HK-2 (cell line): ENCODE data around the gene SPATA3.
"Not testable (repeated sequence)": the region's sequence is repeated elsewhere in the genome, so short reads cannot be mapped to it uniquely, and the experiment has no call there.

ENCODE experiments used
- DNase-seq: peaks from one replicate; pipeline ENCODE4 v3.0.0-alpha.2; 2018; ENCODE audit not compliant: unreplicated experiment

SPATA3 gene

DNA sequence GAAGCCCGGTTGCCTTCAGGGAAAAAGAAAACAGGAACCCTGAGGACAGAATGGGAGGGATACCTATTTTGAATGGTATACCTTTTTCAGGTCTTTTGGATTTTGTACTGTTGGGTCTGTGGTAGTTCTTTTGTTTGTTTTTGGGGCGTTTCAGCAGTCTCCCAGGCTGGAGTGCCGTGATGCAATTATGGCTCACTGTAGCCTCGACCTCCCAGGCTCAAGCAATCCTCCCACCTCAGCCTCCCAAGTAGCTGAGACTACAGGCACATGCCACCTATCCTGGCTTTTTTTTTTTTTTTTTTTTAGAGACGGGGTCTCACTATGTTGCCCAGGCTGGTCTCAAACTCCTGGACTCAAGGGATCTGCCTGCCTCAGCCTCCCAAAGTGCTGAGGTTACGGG, 27.6 kb upstream of the SPATA3 start:
- DNase-seq, result not testable (repeated sequence)

DNA sequence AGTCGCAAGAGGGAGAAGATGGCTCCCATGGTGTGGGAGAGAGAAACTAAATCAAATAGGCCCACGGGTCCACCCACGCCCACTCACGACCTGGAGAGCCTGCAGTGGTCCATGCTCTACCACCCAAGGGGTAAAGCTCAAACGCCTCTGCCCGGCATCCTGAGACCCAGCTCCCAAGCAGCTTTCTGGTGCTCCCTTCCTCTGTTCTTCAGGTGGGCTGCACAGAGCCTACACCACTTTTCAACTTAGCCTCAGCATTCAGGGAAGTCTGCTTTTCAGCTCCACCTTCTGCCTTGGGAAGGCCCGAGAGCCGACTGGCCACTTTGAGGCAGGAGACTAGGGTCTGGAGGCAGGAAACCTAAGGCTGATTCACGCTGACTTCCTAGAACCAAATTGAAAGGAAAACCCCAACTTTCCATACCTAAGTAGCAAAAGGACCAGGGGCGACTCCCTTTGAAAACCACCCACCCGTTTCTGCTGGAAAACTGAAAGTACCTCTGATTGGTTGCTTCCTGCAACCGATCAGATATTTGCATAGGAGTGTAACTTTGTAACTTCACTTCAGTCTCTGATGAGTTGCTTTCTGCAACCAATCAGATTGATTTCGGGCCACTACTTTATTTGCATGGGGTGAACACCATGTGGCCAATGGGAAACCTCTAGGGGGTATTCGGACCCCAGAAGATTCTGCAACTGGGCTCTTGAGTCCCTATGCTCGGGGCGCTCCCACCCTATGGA, 26.8 kb upstream of the SPATA3 start:
- DNase-seq, result no peak

DNA sequence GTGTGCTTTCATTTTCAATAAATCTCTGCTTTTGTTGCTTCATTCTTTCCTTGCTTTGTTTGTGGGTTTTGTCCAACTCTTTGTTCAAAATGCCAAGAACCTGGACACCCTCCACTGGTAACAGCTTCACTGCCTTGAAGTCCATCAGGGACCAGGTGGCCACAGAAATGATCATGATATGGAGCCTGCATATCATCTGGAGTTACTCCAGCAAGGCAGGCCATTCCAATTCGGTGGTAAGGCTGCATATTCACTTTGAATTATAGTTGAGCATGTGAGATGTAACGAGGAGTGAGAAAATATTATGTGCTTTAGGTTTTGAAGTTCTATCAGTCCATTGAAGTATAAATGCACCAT, 26.3 kb upstream of the SPATA3 start:
- DNase-seq, result no peak

DNA sequence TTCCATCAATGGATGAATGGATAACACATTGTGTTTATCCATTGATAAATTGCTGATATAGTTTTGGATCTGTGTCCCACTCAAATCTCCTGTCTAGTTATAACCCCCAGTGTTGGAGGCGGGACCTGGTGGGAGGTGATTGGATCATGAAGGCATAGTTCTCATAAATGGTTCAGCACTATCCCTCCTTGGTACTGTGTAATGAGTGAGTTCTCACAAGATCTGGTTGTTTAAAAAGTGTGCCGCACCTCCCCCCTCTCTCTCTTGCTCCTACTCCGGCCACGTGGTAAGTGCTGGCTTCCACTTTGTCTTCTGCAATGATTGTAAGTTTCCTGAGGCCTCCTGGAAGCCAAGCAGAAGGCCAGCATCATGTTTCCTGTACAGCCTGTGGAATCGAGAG, 23.9 kb upstream of the SPATA3 start:
- no peak for DNase-seq

DNA sequence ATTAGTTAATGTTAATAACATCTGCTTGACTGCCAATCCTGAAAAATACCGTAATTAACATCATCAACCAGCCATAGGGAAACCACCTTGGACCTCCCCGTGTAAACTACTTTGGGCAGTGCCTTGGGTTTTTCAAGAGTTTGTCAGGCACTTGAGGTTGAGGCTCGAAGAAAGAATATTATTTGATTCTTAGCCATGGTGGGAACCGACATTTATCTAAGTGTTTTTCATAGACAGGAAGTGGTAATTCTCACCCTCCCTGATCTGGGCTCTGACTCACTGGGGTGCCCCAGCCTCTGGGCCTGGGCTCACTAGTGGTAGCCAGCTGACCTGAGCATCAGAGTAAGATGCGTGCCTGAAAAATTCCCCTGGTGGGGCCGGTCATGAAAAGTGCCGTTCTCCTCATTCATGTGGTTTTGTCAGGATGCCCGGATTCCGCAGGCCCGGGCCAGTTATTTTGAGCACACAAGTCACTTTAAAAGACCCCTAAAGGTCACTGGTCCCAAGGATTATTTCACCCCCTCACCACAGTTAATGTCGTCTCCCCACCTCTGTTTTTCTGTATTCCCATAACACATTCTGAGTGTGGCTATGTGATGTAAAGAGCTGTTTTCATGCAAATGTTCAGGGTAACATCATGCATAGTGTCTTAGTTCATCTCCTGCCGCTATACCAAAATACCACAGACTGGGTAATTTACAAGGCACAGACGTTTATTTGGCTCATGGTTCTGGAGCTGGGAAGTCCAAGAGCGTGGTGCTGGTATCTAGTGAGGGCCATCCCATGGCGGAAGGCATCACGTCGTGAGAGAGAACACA, 21.6 kb upstream of the SPATA3 start:
- peak; percentile 82 for DNase-seq

DNA sequence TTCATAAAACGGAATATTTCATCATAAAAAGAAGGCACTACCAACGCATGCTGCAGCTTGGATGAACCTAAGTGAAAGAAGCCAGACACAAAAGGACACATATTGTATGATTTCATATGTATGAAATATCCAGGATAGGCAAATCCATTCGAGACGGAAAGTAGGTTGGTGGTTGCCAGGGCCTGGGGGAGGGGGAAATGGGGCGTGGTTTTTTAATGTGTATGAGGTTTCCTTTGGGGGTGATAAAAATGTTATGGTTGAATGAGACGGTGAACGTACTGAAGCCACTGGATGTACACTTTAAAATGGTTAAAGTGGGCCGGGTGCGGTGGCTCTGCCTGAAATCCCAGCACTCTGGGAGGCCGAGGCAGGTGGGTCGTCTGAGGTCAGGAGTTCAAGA, 20.0 kb upstream of the SPATA3 start:
- DNase-seq, result no peak

DNA sequence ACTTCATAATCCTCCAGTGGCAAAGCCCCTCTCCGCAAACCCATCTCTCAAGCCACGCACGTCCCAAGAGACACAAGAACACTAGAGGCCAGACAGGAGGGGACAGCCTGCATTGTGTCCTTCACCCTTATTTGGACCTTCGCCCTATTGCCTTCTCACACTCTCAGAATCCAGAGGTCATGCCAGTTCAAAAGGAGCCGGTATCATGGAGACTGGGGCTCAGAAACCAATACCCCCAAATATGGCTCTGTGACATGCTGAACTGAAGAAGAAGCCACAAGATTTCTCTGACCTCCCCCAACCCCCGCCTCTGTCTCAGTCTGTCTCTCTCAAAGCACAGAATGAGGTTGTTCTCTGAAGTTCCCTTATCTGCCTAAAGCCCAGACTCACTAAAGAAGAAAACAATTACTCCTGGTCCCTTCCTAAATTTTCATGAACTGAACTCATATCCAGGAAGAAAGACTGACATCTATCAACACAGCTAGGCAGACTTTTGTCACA, 19.2 kb upstream of the SPATA3 start:
- DNase-seq, result no peak

DNA sequence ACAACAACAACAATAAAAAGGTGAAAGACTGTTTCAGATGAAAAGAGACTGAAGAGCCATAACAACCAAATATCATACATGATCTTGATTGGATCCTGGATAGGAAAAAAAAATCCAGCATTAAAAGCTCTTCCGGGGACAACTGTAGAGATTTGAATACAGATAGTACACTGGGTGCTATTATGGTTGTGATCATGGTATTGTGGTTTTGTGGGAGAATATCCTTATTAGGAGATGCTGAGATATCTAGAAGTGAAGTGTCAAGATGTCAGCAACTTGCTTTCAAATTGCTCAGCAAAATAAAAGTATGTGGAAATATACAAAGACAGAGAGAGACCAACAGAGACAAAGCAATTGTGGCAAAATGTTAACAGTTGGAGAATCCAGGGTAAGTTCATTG, 15.5 kb upstream of the SPATA3 start:
- DNase-seq, result no peak

DNA sequence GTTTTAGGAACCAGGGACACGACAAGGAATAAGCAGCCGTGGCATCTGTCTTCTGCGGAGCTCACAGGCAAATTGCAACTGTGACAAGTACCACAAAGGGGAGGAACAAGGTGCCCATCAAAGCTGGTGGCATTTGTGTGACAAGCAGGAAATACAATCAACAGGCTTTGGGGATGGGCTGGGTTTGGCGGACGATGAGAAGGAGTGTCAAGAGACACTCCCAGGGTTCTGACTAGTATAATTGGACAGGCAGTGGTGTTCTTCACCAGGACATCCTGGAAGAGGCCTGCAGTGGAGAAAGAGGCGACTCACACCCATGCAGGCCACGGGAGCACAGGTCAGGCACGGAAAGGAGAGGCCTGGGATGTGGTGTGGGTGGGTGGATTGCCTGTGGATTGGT, 14.2 kb upstream of the SPATA3 start:
- DNase-seq, result no peak

DNA sequence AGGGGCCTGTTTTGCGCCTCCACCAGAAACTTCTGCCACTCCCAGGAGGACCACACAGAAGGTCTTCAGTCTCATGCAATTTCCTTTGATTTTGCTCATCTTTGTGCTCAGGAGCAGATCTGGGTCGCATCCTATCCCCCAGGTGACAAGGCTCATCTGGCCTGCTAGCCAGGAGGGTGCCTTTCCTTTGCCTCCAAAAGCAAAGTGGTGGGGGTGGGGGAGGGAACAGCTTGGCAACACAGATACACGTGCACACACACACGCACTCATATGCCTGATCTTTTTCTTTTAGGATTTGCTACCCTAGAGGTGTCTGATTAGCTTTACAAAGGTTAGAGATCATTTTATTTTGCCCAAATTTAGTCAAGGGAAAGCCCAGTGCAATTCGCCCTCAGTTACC, 13.8 kb upstream of the SPATA3 start:
- no peak for DNase-seq

DNA sequence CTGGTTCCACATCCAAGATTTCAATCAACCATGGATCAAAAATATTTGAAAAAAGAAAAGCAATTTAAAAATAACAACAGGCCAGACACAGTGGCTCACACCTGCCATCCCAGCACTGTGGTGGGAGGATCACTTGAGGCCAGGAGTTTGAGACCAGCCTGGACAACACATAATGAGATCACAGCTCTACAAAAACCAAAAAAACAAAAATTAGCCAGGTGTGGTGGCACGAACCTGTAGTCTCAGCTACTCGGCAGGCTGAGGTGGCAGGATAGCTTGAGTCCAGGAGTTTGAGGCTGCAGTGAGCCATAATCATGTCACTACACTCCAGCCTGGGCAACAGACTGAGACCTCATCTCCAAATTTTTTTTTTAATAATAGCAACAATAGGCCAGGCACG, 13.4 kb upstream of the SPATA3 start:
- no peak for DNase-seq

DNA sequence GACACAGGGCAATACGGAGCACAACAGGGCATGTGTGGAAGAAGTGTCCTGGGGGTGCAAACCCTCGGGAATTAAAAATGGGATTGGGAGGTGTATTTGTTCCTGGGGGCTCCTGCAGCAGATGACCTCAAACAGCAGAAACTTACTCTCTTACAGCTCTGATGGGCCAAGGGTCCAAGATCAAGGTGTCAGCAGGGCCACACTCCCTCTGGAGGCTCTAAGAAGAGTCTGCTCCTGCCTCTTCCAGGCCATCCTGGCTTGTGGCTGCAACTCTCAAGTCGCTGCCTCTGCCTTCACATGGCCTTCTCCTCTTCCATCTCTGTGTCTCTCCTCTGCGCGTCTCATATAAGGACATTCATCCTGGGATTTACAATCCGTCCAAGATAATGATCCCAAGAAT, 12.4 kb upstream of the SPATA3 start:
- no peak for DNase-seq

DNA sequence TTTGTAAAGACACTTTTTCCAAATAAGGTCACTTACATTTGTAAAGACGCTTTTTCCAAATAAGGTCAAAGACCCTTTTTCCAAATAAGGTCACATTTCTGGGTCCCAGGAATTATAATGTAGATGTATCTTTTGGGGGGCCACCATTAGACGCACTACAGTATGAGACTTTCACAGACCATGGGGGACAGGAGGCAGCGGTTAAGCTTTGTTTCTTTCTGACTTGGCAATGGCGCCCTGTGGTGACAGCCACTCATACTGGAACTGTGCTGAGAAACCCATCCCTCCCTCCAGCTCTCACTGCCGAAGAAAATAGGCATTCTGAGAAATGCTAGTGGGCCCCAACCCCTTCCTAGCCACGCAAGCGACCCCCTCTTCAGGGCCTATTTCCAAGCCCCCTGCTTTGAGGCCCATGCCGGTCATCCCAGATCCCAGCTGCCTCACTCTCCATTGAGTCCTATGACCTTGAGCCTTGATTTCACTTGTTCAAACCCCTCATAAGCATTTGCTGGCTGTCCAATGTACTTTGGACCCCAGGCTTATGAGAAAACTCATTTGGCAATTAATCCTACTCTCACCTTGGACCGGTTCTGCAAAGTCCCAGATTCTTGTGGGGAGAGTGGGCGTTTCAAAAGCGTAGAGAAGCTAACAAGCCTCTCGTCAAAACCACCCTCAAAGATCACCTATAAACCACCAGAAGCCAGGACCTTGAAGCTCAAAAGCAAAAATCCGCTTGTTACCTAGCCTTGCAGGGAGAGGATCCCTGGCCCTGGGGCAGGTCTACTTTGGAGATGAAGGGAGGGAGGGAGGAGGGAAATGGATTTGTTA, 11.3 kb upstream of the SPATA3 start:
- no peak for DNase-seq

DNA sequence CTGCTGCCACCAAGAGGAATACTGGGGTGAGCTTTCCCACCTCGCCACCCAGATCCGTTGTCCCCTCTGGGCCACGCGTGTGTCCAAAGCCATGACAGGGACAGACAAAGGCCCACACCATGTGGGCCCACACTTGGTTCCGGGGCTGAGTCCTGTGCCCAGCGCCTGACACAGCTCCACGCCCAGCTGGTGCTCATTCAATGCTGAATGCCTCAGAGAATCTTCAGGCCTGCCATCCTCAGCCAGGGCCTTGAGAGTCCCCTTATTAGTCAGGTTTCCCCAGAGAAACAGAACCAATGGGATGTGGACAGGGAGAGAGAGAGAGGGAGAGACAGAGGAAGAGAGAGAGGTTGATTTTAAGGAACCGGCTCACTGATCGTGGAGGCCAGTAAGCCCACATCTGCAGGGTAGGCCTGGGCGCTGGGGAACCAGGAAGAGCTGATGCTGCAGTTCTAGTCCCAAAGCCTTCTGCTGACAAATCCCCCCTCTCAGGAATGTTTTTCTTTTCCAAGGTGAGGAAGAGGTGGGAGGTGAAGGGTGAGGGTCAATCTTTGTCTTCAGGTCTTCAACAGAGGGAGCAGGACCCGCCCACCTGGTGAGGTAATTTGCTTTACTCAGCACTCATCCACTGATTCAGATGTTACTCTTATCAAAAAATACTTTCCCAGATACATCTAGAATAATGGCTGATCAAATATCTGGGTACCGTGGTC, 10.2 kb upstream of the SPATA3 start:
- DNase-seq, result no peak

DNA sequence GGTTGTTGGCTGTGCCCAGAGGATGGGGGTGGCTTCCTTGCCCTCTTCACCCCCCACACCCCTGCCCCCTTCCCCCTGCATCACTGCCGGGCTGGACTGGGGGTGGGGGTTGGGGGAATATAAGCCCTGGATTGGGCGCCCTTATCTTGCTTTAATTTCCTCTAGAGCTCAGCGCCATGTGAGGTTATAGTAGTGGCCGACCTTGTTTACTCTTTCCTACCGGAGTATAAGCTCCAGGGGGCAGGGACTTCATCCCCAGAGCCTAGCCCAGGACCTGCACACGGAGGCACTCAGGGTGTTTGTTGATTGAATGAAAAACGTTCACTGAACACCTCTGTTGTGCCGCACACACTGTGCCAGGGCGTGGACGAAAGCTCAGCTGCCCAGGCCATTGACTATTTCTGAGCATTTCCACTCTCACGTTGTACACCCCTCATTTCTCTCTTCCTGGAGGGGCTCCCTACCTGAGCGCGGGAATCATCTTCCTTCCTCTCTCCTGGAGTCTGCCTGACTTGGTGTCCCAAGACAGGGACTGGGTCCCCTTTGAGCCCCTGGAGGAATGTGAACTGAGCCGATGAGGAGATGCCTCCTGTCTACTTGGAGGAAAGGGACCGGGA, 9.3 kb upstream of the SPATA3 start:
- no peak for DNase-seq

DNA sequence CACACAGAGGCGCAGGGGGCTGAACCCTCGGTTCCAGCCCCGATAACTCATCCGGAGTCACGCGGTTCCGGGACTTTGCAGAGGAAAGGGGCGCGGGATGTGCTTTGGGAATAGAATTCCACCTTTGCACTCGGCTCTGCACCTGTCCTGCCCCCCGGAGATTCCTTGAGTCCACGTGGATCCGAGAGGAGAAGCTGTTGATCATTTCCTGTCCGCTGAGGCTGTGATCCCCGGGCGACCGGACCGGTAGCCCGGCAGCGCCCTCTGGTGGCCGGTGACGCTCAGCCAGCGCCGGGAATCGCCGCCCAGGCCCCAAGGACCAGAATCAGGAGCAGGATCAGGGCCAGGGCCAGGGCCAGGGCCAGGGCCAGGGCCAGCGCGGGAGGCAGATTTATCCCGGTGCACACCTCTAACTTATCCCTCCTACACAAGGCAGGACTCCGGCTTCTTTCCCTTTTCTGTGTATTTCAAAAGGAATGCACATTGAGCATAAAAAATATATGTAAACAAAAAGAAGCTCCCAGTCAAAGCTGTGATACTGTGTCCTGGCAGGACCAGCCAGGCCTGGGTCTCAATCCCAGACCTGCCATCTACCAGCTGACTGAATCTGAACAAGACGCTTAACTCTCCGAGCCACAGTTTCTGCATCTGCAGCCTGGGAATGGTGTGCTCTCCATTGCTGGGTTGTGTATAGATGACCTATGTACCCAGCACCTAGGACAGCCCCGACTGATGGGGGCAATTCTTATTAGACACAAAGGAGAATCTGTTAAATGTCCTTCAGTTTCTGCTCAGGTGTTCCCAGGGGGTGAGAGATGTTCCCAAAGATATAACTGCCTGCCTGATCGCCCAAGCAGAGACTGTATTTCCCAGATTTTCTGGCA, 8.5 kb upstream of the SPATA3 start:
- peak; percentile 90 for DNase-seq

DNA sequence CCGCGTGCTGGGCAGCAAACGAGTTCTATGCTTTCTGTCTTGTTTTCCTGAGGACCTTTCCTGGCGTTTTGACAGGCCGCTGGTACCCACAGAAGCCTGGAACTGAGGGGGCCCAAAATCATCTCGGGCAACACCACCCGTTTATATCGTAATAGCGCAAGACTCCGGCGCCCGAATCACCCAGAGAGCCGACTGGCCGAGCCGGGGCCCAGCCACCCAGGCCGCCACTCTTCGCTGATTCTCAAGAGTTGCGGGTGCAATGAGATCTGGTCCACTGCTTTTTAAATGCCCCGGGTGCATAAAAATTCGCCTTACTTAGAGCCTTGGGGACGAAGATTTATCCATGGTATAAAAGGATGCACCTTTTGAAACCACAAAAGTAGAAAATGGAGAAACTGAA, 6.2 kb upstream of the SPATA3 start:
- no peak for DNase-seq

DNA sequence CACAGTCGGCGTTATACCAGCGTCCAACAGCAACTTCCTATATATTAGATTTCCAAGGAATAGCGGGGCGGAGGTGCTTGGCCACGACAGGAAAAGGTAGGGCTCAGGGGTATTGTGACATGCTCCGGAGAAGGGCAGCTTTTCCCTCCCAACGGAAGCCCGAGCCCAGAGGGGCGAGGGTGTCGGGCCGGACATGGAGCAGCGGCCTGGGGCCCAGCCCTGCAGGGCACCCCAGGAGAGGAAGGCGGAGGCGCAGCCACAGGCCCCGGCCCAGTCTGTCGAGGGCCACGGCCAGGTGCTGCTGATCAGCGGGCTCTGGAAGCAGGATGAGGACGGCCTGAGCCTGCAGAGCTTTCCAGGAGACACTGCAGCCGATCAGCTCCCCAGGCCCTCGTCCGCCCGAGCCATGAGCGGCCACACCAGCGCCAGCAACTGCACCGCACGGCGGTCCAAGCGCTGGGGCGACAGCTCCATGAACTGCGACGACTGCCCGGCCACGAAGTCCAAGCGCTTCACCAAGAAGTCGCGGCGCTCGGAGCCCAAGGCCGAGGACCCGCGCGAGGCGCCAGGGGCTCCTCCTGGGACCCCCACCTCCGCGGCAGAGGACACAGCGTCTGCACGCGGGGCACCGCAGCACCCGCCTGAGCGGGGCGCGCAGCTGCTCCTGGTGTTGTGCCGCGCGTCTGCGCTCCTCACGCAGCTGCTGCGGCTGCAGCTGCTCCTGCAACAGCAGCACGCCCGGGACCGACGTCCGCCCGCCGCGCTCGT, 5.6 kb upstream of the SPATA3 start:
- DNase-seq, result no peak

DNA sequence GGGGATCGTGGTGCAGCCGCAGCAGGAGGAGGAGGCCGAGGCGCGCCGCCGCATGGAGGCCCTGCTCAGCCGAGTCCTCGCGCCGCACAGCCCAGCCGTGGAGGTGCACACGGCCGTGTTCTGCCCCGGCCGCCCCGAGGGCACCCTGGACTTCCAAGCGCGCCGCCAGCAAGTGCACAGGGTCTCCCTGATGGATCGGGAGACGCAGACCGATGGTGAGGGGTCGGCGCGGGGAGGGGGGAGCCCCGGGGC, 5.1 kb upstream of the SPATA3 start:
- DNase-seq, result no peak

DNA sequence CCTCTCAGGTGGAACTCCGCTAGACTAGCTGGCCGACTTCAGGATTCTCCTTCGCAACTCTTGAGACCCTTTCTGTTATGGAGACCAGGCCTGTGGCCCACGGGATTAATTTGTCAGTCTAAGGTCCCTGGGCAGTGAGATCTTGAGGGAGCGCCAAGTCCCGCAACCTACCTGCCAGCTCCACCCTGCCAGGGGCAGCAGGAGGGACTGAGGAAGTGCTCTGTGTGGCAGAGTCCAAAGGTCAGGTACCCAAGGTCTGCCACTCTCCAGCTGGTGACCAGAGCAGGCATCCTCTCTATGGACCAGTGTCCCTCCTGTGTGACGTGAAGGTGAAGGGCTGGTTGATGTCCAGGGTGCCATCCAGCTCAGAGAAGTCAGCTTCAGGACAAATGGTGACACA, 4.3 kb upstream of the SPATA3 start:
- DNase-seq, result no peak
